Measurements from ENCODE around the gene NFILZ.
A peak's percentile ranks its signal among the peaks of the same experiment; 100 is the strongest.

NFILZ gene

DNA sequence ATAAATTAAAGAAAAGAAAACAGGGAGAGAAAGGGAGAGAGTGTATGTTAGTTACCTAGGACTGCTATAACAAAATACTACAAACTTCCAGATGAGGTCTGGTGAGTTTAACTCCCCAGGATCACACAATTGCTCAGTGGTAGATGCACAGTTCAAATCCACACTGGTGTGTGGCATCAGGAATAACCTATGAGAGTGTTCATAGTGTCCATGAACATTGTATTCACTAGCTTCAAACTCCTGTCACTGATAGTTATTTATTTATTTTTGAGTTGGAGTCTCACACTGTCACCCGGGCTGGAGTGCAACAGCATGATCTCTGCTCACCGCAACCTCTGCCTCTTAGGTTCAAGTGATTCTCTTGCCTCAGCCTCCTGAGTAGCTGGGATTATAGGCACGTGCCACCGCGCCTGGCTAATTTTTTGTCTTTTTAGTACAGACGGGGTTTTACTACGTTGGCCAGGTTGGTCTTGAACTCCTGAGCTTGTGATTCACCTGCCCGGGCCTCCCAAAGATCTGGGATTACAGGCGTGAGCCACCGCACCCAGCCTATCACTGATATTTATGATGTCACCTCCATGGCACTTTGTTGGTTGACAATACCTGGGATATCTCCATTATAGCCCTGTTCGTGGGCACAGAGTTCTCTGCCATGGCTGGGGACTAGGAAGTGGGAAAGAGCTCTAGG is at the start of gene NFILZ:
NFILZ (plus strand) TSS at position 638 of the 688 bp plus-strand sequence. CDS start 46,133 bp downstream, outside the sequence.
- peaks cover 3% of the 10 kb centered on the region for H3K9me3 ChIP-seq (ENCODE audit: low read length)
- H3K36me3 ChIP-seq (ENCODE audit: insufficient read depth, low read length), result no peaks in the 10 kb centered on the region

DNA sequence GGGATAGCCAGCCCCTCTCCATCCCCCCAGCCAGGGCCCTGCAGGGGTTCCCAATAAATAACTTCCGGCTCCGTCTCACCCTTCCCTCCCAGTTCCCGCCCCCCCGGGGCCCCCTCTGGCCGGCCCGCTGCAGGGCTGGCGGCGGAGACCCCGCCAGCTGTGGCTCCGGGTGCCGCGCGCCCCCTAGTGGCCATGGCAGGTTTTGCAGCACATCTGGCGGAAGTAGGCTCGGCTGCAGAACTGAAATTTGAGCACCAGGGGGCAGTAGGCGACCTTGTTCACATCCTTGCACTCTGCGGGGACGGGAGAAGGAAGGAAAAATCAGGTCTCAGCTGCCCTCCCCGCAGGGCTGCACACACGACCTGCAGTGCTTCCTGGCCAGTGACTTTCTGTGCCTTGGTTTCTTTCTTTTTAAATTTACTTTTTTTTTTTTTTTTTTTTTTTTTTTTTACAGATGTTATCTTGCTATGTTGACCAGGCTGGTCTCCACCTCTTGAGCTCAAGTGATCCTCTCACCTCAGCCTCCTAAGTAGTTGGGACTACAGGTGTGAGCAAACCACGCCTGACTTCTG is 49.6 kb upstream of the NFILZ start:
- H3K4me1 ChIP-seq (ENCODE audit: insufficient read depth, low read length), result no peaks in the 10 kb centered on the region
- no peaks in the 10 kb centered on the region for H3K9me3 ChIP-seq (ENCODE audit: low read length)
- no peak overlapping the region for H2AFZ ChIP-seq (ENCODE audit: low read depth, low read length)
- H3K36me3 ChIP-seq (ENCODE audit: insufficient read depth, low read length), result peaks cover 4% of the 10 kb centered on the region
- no peak overlapping the region for H3K4me3 ChIP-seq (ENCODE audit: low read length)
- H3K27me3 ChIP-seq (ENCODE audit: insufficient read depth, low read length), result no peaks in the 10 kb centered on the region

More for the DNA sequence above, at the start of gene NFILZ:
- no peak within 1 kb of the TSS for H3K4me3 ChIP-seq (ENCODE audit: low read length)
- peak within 1 kb of the TSS; percentile 15 for H2AFZ ChIP-seq (ENCODE audit: low read depth, low read length)
- H3K27me3 ChIP-seq (ENCODE audit: insufficient read depth, low read length), result no peaks in the 10 kb centered on the region
- peaks cover 11% of the 10 kb centered on the region for H3K4me1 ChIP-seq (ENCODE audit: insufficient read depth, low read length)

- Histone ChIP-seq H3K27me3 (ENCODE audit: insufficient read depth, low read length) (no peaks in the 10 kb centered on the region), H3K4me1 (ENCODE audit: insufficient read depth, low read length) (no peaks in the 10 kb centered on the region), H3K4me3 (ENCODE audit: low read length) (no peak overlapping the region)
Observed at GRCh38 chr19:8584965-8585893, 45.2 kb upstream of the NFILZ start.

GRCh38 chr19:8585894-8586750 is 44.3 kb upstream of the NFILZ start:
- Histone ChIP-seq H3K4me3 (ENCODE audit: low read length) (no peak overlapping the region), H3K36me3 (ENCODE audit: insufficient read depth, low read length) (peaks cover 4% of the 10 kb centered on the region), H3K4me1 (ENCODE audit: insufficient read depth, low read length) (no peaks in the 10 kb centered on the region), H3K27me3 (ENCODE audit: insufficient read depth, low read length) (no peaks in the 10 kb centered on the region), H3K9me3 (ENCODE audit: low read length) (no peaks in the 10 kb centered on the region), H2AFZ (ENCODE audit: low read depth, low read length) (no peak overlapping the region)

More at GRCh38 chr19:8584965-8585893, 45.2 kb upstream of the NFILZ start:
- Histone ChIP-seq H3K9me3 (ENCODE audit: low read length) (no peaks in the 10 kb centered on the region), H3K36me3 (ENCODE audit: insufficient read depth, low read length) (peaks cover 4% of the 10 kb centered on the region), H2AFZ (ENCODE audit: low read depth, low read length) (no peak overlapping the region)

DNA sequence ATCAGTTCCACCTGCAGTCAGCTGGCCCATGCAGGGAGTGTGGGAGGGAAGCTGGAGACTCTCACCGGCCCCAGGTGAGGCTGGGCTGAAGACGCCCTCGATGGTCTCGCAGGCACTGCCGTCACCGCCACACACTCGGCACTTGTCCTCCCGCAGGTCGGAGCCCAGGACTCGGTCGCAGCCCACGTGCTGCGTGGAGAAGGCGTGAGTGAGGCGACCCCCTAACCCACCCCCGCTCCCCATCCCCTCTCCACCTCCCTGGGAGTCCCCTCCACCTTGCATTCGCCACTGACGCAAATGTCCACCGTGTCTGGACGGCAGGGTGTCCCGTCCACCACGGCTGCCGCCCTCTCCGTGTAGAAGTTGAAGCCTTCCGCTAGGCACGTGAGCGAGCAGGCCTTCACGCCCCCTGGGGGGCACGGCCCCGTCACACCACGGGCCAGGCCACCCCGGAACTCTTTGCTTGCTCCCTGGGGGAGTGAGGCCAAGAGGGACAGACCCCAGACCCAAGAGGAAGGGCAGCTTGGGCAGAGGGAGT is 41.2 kb upstream of the NFILZ start:
- Histone ChIP-seq H3K4me1 (ENCODE audit: insufficient read depth, low read length) (no peaks in the 10 kb centered on the region), H3K36me3 (ENCODE audit: insufficient read depth, low read length) (peaks cover 7% of the 10 kb centered on the region), H2AFZ (ENCODE audit: low read depth, low read length) (no peak overlapping the region), H3K27me3 (ENCODE audit: insufficient read depth, low read length) (no peaks in the 10 kb centered on the region), H3K9me3 (ENCODE audit: low read length) (peaks cover 6% of the 10 kb centered on the region), H3K4me3 (ENCODE audit: low read length) (no peak overlapping the region)

GRCh38 chr19:8592231-8593009 is 38.0 kb upstream of the NFILZ start:
- Histone ChIP-seq H3K36me3 (ENCODE audit: insufficient read depth, low read length) (peaks cover 24% of the 10 kb centered on the region), H3K9me3 (ENCODE audit: low read length) (peaks cover 9% of the 10 kb centered on the region), H2AFZ (ENCODE audit: low read depth, low read length) (no peak overlapping the region), H3K4me1 (ENCODE audit: insufficient read depth, low read length) (no peaks in the 10 kb centered on the region), H3K4me3 (ENCODE audit: low read length) (peak overlapping the region; percentile 28), H3K27me3 (ENCODE audit: insufficient read depth, low read length) (no peaks in the 10 kb centered on the region)

DNA sequence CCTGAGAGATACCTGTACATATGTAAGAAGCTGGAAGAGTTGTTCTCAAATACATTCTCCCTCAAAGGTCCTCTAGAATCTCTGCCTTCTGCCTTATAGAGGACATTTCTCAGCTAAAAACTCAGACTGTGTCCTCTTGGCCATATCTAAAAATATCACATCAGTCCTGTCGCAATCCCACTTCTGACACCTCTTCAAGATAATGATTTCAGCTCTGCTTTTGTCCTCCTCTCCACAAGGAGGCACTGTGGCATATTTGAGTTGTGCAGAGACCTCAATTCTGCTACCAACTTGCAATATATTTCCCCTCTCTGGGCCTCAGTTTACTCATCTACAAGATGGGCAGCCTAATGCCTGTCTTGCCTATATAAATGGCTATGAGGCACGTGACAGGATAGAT is 36.5 kb upstream of the NFILZ start:
- H3K4me1 ChIP-seq (ENCODE audit: insufficient read depth, low read length), result no peaks in the 10 kb centered on the region
- H3K27me3 ChIP-seq (ENCODE audit: insufficient read depth, low read length), result no peaks in the 10 kb centered on the region
- no peak overlapping the region for H3K4me3 ChIP-seq (ENCODE audit: low read length)
- H2AFZ ChIP-seq (ENCODE audit: low read depth, low read length), result no peak overlapping the region
- H3K9me3 ChIP-seq (ENCODE audit: low read length), result peaks cover 11% of the 10 kb centered on the region
- H3K36me3 ChIP-seq (ENCODE audit: insufficient read depth, low read length), result peaks cover 26% of the 10 kb centered on the region

- H2AFZ ChIP-seq (ENCODE audit: low read depth, low read length), result no peak overlapping the region
- H3K36me3 ChIP-seq (ENCODE audit: insufficient read depth, low read length), result peaks cover 27% of the 10 kb centered on the region
- H3K4me3 ChIP-seq (ENCODE audit: low read length), result no peak overlapping the region
- H3K4me1 ChIP-seq (ENCODE audit: insufficient read depth, low read length), result no peaks in the 10 kb centered on the region
- no peaks in the 10 kb centered on the region for H3K27me3 ChIP-seq (ENCODE audit: insufficient read depth, low read length)
- H3K9me3 ChIP-seq (ENCODE audit: low read length), result peaks cover 11% of the 10 kb centered on the region
Observed at GRCh38 chr19:8595651-8596050, 34.8 kb upstream of the NFILZ start.

DNA sequence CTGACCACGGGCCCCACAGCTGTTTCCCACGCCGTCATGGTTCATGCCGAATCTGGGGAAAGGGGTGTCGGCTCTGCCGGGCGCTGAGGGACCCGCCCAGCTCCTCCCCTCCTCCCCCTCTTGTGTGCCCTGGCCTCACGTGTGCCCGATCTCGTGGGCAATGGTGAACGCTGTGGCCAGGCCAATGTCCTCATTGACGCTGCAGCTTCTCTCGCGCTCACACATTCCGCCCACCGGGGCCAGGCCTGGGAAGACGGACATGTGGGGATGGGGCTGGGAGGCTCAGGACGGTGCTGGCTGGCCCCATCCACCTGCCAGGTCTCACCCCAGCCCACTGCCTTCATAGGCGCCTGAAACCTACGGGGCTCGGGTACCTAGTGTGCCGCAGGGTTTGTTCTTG is 34.3 kb upstream of the NFILZ start:
- Histone ChIP-seq H2AFZ (ENCODE audit: low read depth, low read length) (no peak overlapping the region), H3K4me3 (ENCODE audit: low read length) (no peak overlapping the region), H3K9me3 (ENCODE audit: low read length) (peaks cover 13% of the 10 kb centered on the region), H3K36me3 (ENCODE audit: insufficient read depth, low read length) (peaks cover 32% of the 10 kb centered on the region), H3K27me3 (ENCODE audit: insufficient read depth, low read length) (no peaks in the 10 kb centered on the region), H3K4me1 (ENCODE audit: insufficient read depth, low read length) (no peaks in the 10 kb centered on the region)

DNA sequence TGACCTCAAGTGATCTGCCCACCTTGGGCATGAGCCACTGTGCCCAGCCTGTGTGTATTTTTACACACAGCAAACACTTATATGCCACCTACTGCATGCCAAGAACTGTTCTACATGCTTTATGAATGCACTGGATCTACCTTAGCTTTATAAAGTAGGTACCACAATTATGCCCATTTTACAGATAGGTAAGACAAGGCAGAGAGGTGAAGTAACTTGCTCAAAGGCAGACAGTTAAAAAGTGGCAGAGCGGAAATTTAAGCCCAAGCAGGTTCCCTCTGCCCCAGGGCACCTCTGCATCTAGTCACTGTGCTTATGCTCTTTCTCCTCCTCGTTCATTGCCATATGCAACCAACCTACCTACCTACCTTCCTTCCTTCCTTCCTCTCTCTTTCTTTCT is 30.4 kb upstream of the NFILZ start:
- Histone ChIP-seq H3K4me3 (ENCODE audit: low read length) (no peak overlapping the region), H3K9me3 (ENCODE audit: low read length) (peaks cover 22% of the 10 kb centered on the region), H3K27me3 (ENCODE audit: insufficient read depth, low read length) (no peaks in the 10 kb centered on the region), H3K36me3 (ENCODE audit: insufficient read depth, low read length) (peaks cover 46% of the 10 kb centered on the region), H2AFZ (ENCODE audit: low read depth, low read length) (no peak overlapping the region), H3K4me1 (ENCODE audit: insufficient read depth, low read length) (no peaks in the 10 kb centered on the region)

- Histone ChIP-seq H3K4me1 (ENCODE audit: insufficient read depth, low read length) (no peaks in the 10 kb centered on the region), H3K27me3 (ENCODE audit: insufficient read depth, low read length) (no peaks in the 10 kb centered on the region), H2AFZ (ENCODE audit: low read depth, low read length) (no peak overlapping the region), H3K9me3 (ENCODE audit: low read length) (peaks cover 25% of the 10 kb centered on the region), H3K36me3 (ENCODE audit: insufficient read depth, low read length) (peaks cover 44% of the 10 kb centered on the region), H3K4me3 (ENCODE audit: low read length) (no peak overlapping the region)
Observed at GRCh38 chr19:8600816-8601215, 29.6 kb upstream of the NFILZ start.

DNA sequence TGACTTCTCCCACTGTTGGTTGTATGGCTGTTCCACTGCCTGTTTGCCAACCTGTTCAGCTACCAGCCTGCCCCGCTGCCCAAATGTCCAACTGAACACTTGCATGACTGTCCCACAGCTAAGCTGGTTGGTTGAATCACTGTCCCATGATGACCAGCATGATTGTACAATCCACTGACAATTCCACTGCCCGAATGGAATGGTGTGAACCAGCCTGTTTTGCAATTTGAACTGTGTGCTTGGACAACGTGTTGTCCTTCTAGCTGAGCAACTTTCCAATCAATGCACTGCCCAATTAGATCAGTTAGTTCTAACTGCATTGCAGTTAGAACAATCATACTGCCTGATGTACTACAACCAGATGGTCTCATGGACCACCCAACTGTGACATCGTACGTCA is 28.6 kb upstream of the NFILZ start:
- peaks cover 35% of the 10 kb centered on the region for H3K36me3 ChIP-seq (ENCODE audit: insufficient read depth, low read length)
- H2AFZ ChIP-seq (ENCODE audit: low read depth, low read length), result no peak overlapping the region
- H3K4me1 ChIP-seq (ENCODE audit: insufficient read depth, low read length), result no peaks in the 10 kb centered on the region
- peaks cover 25% of the 10 kb centered on the region for H3K9me3 ChIP-seq (ENCODE audit: low read length)
- H3K4me3 ChIP-seq (ENCODE audit: low read length), result no peak overlapping the region
- H3K27me3 ChIP-seq (ENCODE audit: insufficient read depth, low read length), result no peaks in the 10 kb centered on the region
